NCI-H1092 (cell line): Measurements from ENCODE around the gene BSN.

ENCODE experiments used
- DNase-seq: peaks from one replicate; lab custom pipeline; 2025; lab: John Stamatoyannopoulos, UW

BSN gene

DNA sequence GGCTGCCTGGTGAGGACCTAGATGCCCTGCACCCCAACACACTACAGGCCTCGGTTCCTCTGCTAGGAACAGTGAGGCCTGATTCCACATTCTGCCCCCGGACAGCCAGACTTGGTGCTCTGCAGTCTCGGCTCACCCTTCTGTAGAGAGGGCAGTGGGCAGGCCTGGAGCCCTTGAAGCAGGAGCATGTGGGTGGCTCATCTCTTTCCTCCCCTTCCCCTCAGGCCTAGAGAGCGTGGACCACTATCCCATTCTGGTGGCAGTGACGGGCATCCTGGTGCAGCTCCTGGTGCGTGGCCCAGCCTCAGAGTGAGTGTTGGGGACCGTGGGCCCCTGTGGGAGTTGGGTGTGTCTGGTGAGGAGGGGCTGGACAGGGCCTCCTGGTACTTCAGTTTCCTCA, 161.9 kb downstream of the BSN start:
- no peak for DNase-seq

- no peak for DNase-seq
Measured at GRCh38 chr3:49716691-49717210, 162.5 kb downstream of the BSN start.

DNA sequence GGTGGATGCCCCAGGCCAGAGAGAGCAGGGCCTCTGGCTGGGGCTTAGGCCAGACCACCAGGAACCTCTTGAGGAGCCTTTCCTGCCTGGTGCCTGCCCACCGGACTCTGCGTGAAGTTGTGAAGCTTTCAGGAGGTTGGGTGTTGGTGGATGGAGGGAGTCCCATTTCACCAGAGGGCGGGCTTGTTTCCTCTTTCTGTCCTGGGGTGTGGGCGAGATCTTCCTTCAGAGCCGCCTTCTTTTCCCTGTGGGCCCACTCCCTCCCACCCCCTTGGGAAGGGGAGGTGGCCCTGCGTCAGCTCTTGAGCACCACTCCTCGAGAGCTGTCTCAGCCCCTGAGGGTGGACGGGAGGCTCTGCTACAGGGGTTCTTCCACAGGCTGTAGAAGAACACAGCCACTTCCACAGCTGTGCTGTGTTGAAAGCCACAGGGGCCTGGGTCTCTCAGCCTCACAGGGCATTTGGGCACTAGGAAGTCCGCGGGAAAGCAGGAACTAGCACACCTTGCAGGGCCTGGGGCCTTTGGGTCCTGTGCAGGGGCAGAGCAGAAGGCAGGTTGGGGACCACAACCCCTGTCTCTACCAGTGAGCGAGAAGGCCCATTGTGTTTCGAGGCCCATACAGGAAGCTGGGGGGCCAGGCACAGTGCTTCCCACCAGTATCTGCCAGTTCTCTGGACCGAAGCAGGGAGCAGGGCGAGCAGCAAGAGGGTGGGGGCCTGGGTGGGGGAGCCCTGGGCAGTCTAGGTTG, 163.1 kb downstream of the BSN start:
- no peak for DNase-seq

- DNase-seq, result no peak
Measured at GRCh38 chr3:49717959-49718857, 163.9 kb downstream of the BSN start.

- no peak for DNase-seq
Measured at GRCh38 chr3:49718858-49719213, 164.6 kb downstream of the BSN start.

GRCh38 chr3:49719214-49719884, 165.1 kb downstream of the BSN start, which contains the start of gene AMIGO3:
TSS of gene AMIGO3 (minus strand) at chr3:49719684. CDS start at chr3:49719465, 219 bp downstream.
- DNase-seq, result peak; percentile 81
